ENCODE data around the gene IMMP2L. TPM values are rescaled to one million over a fixed set of nuclear protein-coding genes. Genes with fewer than 3 reads are reported as not detected.

IMMP2L gene
- total RNA-seq, 1 donor from 2014 or later = 23.9 TPM

- DNase-seq = no peak
These were observed 705.2 kb downstream of the IMMP2L start for GRCh38 chr7:110857106-110857505.

GRCh38 chr7:110856704-110857103, 705.6 kb downstream of the IMMP2L start:
- DNase-seq = no peak

GRCh38 chr7:110854651-110855050, 707.6 kb downstream of the IMMP2L start:
- DNase-seq = no peak

- DNase-seq = no peak
These were observed 708.1 kb downstream of the IMMP2L start for GRCh38 chr7:110854166-110854565.

- no peak for DNase-seq
These were observed 709.0 kb downstream of the IMMP2L start for GRCh38 chr7:110853263-110853662.

- DNase-seq = peak; percentile 37
These were observed 709.9 kb downstream of the IMMP2L start for GRCh38 chr7:110852156-110852940.

- no peak for DNase-seq
These were observed 712.1 kb downstream of the IMMP2L start for GRCh38 chr7:110850224-110850623.

- no peak for DNase-seq
These were observed 719.5 kb downstream of the IMMP2L start for GRCh38 chr7:110842796-110843195.

GRCh38 chr7:110841840-110842545, 720.3 kb downstream of the IMMP2L start:
- DNase-seq = no peak

GRCh38 chr7:110839866-110840265, 722.4 kb downstream of the IMMP2L start:
- peak; percentile 2 for DNase-seq

GRCh38 chr7:110835849-110836248, 726.4 kb downstream of the IMMP2L start:
- no peak for DNase-seq

- DNase-seq = no peak
These were observed 727.1 kb downstream of the IMMP2L start for GRCh38 chr7:110835218-110835617.

- DNase-seq = no peak
These were observed 730.9 kb downstream of the IMMP2L start for GRCh38 chr7:110831419-110831818.

GRCh38 chr7:110830778-110831177, 731.5 kb downstream of the IMMP2L start:
- no peak for DNase-seq

GRCh38 chr7:110827936-110828335, 734.4 kb downstream of the IMMP2L start:
- DNase-seq = no peak

GRCh38 chr7:110827287-110827855, 734.9 kb downstream of the IMMP2L start:
- DNase-seq = no peak

- DNase-seq = no peak
These were observed 748.3 kb downstream of the IMMP2L start for GRCh38 chr7:110813986-110814385.

GRCh38 chr7:110809832-110810231, 752.5 kb downstream of the IMMP2L start:
- DNase-seq = no peak

GRCh38 chr7:110808361-110808760, 753.9 kb downstream of the IMMP2L start:
- no peak for DNase-seq

GRCh38 chr7:110804501-110804900, 757.8 kb downstream of the IMMP2L start:
- no peak for DNase-seq

GRCh38 chr7:110803602-110804143, 758.6 kb downstream of the IMMP2L start:
- no peak for DNase-seq

- no peak for DNase-seq
These were observed 760.8 kb downstream of the IMMP2L start for GRCh38 chr7:110801502-110801901.

- no peak for DNase-seq
These were observed 761.3 kb downstream of the IMMP2L start for GRCh38 chr7:110800984-110801383.
